Activated effector memory CD4-positive, alpha-beta T cell treated with anti-CD3 and anti-CD28 coated beads, Interleukin-2, amount 50 U/mL, for 16 hours (primary cell): ENCODE data around the gene FSHR.

Experiments used
- DNase-seq: peaks from one replicate; pipeline ENCODE4 v3.0.0-alpha.2; 2020

FSHR gene

DNA sequence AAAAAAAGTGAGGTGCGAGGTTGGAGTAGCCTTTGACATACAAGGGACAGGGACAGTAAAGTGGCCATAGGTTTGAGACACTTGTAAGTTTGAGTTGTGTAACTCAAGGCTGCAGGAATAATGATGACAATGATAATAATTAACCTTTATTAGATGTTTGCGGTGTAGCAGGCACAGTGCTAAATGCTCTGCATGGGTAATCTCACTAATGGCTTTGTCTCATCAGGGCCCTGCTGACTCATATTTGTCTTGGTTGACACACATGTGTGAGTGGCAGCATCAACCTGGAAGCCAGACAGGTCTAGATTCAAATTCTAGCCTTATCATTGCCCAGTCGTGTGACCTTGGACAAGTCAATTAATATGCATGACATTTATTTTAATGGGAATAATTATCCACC, 126.2 kb downstream of the FSHR start:
- DNase-seq, result no peak

DNA sequence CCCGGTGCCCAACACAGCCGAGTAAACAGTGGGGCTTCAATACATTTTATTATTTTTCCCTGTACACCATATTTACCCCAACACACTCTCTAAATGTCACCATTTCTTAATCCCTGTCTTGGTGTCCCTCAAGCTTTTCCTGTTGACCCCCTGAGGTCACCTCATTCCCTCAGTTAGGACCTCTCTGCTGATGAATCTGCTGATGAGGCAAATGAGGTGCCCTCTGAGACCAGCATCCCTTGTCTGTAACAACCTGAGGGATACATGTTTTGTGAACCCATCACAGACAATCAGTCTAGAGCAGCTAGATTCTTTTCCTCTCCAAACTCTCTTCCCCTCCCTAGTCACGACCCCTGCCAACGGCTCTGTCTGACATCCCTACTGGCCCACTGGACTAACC, 127.6 kb downstream of the FSHR start:
- no peak for DNase-seq

DNA sequence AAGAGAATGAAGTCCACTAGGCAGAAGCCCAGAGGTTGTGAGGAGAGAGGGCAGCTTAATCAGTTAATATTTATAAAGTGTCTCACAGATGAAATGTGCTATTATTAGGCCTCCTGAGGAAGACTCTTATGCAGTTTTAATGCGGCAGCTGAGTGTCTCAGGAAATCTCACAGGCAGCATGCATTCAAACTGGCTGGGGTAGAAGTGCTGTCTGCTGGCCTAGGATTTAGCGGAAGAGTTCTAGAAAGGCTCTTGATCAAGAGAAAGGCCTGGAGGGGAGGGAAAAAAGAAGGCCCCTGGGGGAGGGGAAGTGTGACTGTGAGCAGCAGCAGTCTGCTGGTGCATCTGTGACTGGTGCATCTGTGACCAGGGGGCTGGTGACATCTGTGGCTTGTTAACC, 133.0 kb downstream of the FSHR start:
- no peak for DNase-seq

DNA sequence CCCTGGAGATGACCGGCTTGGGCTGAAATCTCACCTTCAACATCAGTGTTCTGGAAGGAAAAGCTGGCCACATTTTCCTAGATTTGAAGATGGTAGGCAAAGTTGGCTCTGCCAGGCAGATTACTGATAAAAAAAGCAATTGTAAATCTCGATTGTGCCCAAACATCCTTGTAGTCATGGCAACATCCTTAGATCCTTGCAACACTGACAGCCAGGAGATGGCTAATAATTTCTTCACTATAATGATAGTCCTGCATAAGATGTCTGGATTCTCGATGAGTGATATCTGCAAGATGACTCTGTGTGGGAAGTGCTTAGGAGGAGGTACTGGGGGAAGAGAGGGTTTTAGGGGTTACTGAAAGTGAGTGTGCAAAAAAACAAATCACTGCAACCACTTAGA, 149.1 kb downstream of the FSHR start:
- no peak for DNase-seq

DNA sequence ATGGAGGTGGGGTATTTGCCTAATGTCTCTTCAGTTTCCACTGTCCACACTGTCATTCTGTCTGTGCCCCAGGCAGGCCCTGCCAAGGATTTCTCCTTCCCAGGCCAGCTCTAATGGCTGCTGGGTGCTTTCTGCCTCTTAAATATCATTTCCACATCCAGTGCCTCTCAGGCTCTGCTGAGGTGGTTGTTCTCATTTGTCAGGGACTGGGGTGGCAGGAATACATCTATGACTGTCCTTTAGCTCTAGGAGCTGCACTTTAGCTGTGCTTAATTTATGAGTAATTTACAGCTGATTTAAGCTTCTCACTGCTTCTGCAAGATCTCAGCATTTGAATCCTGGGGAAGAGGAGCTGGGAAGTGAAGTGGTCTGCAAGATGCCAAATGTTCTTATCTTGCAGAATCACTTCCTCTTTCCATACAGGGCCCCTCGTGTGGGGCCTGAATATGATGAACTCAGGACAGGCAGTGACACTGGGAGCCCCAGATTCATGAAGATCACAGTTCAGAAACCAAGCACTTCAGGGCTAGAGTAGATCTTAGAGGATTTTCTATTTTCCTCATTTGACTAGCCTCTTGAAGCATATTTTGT, 150.2 kb downstream of the FSHR start:
- no peak for DNase-seq

DNA sequence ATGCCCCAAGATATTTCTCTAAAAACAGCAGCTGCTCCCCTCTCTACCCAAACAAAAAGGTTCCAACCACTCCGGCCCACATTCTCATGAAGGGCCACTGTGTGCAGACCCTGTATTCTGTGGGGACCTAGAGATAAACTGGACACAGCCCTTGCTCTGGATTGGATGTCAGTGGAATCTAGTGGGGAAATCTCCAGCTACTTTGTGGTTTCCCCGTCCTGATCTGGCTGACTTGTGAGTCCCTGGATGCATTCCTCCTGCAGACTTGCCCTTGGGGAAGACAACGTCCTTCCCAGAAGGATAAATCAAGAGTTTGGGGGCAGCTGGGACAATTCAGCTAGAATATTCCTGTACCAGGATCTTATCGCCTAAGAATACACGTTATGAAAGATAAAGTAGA, 151.1 kb downstream of the FSHR start:
- DNase-seq, result no peak

DNA sequence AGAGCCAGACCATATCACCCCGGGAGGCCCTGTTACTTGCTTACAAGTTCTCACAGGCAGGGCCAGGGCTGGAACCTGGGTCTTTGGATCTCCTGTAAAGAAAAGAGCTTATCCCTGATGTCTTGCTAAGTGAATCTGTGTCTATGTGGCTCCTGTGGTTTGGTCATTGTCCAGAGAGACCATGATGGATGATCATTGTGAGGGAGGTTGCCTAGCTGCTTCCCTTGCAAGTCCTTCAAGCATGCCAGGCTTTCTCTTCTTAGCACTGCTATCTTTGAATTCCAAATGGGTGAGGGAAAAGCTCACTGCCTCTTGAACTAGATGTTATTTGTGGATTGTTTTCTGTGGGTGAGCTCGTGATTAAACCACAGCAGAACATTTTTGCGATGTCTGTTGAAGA, 151.6 kb downstream of the FSHR start:
- no peak for DNase-seq

DNA sequence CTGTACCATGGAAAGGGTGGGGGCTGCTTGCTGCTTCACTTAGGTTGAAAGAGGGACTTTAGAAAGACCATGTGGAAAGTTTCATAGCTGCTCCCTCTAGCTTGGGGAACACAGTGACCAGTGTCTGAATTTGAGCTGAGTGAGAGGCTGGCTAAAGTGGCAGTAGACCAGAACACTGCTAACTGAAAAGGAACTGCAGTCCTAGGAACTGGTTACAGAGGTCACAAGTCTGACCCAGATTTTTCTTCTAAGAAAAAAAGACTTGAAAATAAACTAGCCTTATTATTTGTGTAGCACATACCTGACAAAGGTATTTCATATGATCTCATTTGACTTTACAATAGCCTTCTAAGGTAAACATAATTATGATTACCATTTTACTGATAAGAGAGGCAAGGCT, 153.6 kb downstream of the FSHR start:
- no peak for DNase-seq

DNA sequence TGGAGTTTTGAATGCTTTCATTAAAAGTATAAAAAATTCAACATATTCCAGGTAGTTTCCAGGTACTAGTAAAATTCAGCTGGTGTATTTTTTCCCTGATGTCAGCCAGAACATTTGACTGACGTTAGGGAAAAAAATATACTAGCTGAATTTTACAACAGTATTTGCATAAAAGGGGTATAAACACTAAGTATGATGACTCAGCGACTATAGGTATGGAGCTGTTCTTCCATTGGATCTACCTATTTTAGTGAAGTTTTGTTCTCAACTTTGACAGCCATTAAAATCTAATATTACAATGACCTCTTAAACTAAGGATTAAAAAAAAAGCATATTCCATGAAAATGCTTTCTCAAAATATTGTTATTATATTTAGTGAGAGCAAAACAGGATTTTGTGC, 155.9 kb downstream of the FSHR start:
- no peak for DNase-seq

DNA sequence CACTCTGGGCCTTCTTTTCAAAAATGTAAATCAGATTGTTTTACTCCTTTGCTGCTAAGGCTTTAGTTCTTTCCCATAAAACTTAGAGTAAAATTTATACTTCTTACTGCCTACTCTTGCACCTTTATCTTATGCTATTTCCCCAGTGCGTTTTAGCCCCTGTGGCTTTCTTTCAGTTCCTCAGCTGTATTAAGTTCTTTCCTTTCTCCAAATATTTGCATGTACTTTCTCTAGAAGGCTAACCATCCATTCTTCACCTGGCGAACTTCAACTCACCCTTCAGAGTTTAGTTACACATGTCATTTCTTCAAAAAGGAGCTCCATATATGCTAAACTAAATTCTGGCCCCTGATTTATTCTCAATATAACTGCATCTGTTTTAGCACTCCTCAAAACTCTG, 160.7 kb downstream of the FSHR start:
- no peak for DNase-seq

DNA sequence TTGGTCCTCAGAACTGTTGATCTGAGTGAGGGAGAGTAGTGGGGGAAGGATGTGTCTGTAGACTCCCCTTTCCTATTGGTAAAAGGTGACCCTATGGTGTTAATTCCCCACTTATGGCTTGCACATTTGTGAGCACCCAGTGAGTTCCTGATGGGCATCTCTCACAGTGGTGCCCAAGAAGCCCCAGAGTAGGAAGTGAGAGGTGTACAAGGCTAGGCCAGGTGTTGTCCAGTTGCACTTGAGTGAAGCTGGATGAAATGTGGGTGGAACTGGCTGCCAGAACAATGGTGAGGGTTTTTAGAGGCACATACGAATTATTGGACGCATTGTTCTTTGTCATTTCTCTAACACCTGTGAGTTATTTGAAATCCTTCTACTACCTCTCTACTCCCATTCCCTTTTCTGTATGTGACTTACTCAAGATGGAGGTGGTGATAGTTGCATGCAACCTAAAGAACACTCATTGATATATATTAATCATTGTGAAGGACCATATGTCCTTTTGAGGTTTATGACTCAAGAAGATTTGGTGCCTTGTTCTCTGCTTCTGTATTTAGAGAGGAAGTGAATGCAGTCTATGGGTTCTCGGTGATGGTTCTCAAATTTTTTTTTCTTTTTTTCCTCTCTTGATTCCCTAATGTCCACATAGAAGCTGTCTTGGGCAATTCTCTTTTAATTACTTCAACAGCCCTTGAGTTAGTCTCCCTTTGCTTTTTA, 162.7 kb downstream of the FSHR start:
- no peak for DNase-seq

DNA sequence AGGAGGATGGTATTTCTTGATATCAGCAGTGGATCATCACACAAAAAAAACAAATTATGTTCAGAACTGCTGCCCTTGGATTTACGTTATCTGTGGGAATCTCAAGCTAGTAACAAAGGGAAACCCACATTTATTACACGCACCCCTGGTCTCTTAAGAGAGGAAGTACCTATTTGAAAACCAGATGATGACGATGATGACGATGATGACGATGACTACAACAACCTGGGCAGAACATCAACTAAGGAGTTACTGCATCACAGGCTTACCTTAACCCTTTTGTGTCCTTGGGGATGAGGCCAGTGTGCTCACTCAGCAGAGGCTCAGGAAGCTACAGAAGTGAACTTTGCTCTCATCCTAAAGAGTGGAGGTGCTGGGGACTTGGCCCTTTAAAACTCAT, 169.4 kb downstream of the FSHR start:
- DNase-seq, result no peak

DNA sequence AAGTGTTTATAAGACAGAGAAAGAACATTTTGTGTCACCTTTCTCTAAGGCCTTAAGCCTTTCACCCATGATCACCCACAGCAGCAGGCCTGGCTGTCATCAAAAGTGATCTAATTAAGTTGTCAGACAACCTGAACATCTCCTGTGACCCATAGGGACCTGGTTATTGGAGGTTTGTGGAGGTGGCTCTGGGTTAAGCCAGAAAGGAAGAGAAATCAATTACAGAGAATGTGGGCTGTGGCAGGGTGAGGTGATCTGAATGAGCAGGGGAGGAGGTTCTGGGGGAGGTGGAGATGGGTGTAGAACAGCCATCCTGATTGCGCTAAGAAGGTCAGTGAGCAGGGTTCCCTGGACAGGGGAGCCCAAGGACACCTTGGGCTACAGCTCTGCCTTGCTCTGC, 170.8 kb downstream of the FSHR start:
- no peak for DNase-seq

DNA sequence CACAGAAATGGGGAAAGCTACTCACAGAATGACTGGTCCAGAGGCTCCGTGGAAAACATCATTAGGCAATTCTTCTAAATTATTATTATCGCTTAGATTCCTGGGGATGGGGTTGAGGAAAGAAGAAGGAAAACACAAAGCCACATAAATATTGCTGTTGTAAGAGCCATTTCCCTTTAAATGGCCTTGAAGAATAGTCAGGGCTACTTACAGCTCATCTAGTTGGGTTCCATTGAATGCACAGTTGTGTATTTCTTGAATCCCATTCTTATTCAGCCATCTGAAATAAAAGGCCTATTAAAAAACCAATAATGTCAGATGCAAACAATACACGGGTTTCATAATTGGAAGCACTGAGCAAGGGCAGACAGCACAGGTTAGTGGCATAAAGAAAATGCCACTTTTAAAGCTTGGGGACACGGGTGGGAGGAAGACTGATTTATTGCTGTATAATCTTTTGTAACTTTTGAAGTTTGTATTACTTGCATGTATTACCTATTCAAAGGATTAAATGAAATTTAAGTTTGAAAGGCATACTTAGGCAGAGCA, 171.4 kb downstream of the FSHR start:
- DNase-seq, result no peak

DNA sequence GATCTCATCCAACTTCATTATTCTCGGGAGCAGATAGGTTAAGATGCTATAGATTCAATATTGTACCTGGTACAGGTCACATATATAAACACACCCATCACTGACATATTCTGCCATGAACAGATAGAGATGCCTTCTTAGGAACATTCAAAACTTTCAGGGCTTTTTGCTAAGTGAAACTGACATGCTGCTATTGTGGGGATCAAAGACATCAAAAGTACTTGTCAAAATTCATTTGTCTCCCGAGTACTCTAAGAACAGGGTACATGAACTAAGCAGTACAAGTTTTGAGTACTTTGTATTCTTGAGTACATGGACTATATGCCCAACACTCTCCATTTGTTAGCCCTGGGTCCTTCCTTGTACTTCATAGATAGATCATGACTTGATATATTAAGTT, 173.5 kb downstream of the FSHR start:
- no peak for DNase-seq

DNA sequence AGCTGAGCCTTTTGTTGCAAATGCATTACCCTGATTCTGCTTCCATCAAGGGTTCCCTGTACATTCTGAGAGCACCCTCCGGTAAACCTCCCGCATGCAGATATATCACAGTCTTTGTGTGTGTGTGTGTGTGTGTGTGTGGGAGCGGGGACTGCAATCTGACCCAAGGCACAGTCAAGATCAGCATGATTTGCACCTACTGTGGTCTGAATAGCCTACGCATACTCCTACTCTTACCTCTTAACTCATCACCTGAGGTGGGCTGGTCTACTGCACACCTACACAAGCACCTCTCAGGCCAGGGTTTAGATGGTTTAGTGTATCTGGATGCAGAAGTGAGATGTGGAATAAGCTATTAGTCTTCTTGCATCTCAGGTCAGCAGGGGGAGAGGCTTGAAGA, 174.6 kb downstream of the FSHR start:
- DNase-seq, result no peak

DNA sequence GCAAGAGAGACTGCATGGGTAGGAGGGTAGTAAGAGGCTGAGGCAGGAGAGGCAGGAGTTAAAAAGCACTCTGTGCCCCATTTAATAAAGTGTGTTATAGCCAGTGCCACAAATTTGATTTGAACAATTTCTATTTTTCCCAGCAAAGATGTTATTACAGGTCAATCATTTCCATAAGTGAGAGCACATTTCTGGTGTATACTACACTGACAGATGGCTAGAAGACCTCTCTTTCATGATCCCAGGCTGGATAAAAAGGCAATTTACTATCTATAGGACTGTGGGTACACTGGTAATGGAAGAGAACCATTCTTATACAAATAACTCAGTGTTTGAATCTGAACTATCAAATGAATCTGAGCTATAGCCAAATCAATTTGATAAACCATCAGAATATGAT, 176.2 kb downstream of the FSHR start:
- DNase-seq, result no peak

DNA sequence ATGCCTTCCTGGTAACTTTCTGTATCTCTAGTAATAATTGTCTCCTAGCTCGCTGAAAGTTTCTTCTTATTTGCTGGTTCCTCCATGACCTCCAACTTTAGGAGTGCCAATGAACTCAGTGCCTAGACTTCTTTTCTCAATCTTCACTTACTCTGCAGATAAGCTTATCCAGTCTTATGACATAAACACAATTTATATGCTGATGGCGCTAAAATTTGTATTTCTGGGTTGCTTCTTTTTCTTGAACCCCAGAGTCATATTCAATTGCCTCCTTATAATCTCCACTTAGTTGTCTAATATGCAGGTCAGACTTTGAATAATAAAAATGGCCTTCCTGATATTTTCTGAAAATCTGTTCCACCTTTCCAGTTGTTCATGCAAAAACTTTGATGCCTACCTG, 182.5 kb downstream of the FSHR start:
- no peak for DNase-seq

DNA sequence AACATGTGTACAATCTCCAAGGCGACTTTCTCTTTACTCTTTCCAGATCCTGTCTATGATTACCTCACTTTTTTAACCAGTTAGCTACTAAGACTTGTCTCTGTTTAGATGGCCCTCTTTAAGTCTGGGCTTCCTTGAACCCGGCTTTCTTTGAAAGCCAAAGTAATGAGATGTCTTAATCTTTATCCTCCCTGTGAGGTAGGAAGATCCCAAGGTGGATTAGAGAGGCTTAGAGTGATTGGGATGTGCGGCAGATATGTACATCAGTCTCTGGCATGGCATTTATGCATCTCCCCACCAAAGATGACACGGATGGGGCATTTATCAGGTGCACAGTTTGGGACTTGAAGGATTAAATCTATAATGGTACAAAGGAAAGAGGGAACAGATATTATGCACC, 186.3 kb downstream of the FSHR start:
- DNase-seq, result no peak

DNA sequence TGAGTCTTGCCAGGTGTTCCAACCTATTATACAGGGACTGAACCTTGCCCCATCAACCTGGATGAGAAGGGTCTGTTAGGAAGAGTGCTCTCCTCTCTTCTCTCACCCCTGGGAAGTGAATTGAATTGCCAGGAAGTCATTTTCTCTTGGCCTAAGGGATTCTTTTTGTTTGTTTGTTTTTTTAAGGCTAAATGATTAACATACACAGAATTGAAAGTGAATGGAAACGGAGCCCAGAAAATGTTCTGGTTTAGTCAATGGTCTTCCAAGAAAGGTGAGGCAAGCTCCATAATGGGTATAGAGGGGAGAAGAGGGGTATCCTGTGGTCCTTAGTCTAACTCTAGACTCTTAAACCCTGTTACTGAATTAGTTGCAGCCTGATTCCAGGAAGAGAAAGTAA, 189.1 kb downstream of the FSHR start:
- DNase-seq, result no peak

DNA sequence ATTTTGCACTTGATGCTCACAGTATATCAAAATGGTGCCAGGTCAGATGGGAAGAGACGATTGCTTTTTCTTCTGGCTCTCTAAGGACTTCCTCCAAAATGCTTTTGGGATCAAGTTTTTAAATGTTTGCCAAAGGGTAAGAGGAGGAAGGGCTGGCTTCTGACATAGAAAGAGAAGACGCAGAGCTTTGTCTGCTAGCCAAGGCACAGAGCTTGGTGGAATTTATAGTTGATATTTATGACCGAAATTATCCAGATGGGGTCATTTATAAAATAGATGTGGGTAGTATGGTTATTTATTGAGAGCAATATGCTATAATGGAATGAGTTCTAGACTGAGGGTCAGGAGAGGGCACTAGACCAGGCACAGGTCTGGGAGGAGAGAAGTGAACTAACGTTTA, 193.3 kb downstream of the FSHR start:
- no peak for DNase-seq

DNA sequence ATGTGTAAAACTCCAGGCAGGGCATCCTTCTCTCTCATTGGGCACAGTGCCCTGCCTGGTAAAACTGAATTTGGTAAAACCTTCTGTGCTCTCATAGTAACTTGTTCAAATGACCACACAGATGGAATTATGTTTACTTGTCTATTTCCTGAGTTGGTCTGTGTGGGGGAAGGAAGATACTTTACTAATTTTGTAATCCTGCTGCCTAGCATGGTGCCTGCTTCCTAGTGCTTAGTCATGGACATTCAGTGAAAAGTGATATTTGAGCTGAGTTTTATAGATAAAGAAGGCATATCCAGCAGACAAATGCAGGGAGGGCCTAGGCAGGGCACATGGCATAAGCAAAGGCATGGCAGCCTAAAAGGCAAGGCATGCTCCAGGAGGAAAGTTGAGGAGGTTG, 199.4 kb downstream of the FSHR start:
- no peak for DNase-seq

DNA sequence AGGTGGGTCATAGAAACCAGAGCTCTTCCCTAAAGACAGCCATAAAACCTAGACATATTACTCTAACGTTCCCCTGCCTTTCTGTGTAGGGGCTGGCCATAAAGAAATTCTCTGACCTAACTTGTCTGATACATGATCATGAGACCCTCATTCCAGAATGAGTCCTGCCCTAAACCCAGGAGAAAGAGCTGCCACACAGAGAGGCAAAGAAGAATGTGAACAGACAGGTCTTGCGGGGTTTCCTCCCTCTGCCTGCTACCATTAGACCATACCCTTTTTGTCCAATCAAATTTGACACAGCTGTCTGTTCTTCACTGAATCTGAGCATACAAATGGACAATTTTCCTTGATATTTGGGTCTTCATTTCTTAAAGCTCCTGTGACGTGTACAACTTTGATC, 200.0 kb downstream of the FSHR start:
- no peak for DNase-seq

DNA sequence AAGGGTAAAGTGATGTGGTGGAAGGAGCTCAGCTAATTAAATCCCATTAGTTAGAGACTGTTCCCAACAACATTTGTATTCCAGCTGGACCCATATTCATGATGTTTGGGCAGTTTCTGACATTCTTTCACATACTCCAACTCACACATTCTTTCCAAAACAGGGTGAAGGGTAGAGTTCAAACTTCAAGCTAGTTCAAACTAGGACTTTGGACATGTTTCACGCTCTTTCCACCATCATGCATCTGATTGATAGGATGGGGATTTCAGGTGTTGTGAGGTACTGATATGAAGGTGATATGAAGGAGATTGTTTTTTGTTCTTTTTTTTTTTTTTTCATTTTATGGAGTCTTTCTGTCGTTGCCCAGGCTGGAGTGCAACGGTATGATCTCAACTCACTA, 201.7 kb downstream of the FSHR start:
- no peak for DNase-seq

DNA sequence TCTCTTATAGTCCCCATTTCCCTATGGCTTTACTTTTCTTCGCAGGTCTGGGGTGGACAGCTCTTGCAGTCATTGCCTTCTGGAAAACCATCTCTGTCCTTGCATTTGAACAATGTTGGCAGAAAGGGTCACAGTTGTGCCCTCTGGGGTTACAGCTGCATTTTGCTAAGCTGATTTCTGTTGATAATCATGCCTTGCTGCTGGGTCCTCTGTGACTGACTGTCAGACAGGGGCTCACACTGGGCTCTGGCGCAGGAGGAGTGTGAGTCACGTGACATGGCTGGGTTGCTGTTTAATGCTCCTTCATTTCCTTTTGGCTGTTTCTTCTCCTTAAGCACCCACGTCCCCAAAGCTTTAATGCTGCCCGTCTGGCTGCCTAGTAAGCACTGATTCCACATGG, 202.2 kb downstream of the FSHR start:
- no peak for DNase-seq
